LHCN-M2 (cell line): ENCODE measurements around the gene ZMYM4. TPM values are rescaled to one million over a fixed set of nuclear protein-coding genes. Genes with fewer than 3 reads are reported as not detected.

Experiments
- DNase-seq: peaks from one replicate; pipeline ENCODE4 v3.0.0-alpha.2; 2012; ENCODE audit warnings: low read depth
- total RNA-seq: library from RNA; depleted of rRNA; stranded (reverse); fragments of >200 nt; gene quantifications from 2 replicates; pipeline ENCODE4 v1.2.3, GENCODE V29; 2014

Gene ZMYM4
- total RNA-seq, 1 experiment from 2014 or later, result 43.7 TPM

GRCh38 chr1:35274197-35274596, 5.7 kb downstream of the ZMYM4 start:
- DNase-seq, result no peak

GRCh38 chr1:35278886-35279554, 10.5 kb downstream of the ZMYM4 start:
- DNase-seq, result peak; percentile 82

- DNase-seq, result no peak
Observed at GRCh38 chr1:35279555-35279904, 11.0 kb downstream of the ZMYM4 start.

GRCh38 chr1:35280006-35280405, 11.5 kb downstream of the ZMYM4 start:
- no peak for DNase-seq

- no peak for DNase-seq
Observed at GRCh38 chr1:35281565-35281964, 13.1 kb downstream of the ZMYM4 start.

- no peak for DNase-seq
Observed at GRCh38 chr1:35282172-35282571, 13.7 kb downstream of the ZMYM4 start.

GRCh38 chr1:35284852-35285251, 16.3 kb downstream of the ZMYM4 start:
- no peak for DNase-seq

- no peak for DNase-seq
Observed at GRCh38 chr1:35285771-35286606, 17.5 kb downstream of the ZMYM4 start.

GRCh38 chr1:35287807-35288640, 19.5 kb downstream of the ZMYM4 start:
- DNase-seq, result peak; percentile 82

- peak; percentile 79 for DNase-seq
Observed at GRCh38 chr1:35288761-35289160, 20.3 kb downstream of the ZMYM4 start.

GRCh38 chr1:35290452-35290851, 21.9 kb downstream of the ZMYM4 start:
- no peak for DNase-seq

- DNase-seq, result no peak
Observed at GRCh38 chr1:35294809-35295208, 26.3 kb downstream of the ZMYM4 start.

- no peak for DNase-seq
Observed at GRCh38 chr1:35297886-35298285, 29.4 kb downstream of the ZMYM4 start.

- DNase-seq, result peak; percentile 51
Observed at GRCh38 chr1:35298464-35298863, 30.0 kb downstream of the ZMYM4 start.

GRCh38 chr1:35300376-35300775, 31.9 kb downstream of the ZMYM4 start:
- DNase-seq, result no peak

- DNase-seq, result no peak
Observed at GRCh38 chr1:35301674-35302392, 33.3 kb downstream of the ZMYM4 start.

- no peak for DNase-seq
Observed at GRCh38 chr1:35305383-35305782, 36.9 kb downstream of the ZMYM4 start.

- DNase-seq, result no peak
Observed at GRCh38 chr1:35315649-35316048, 47.1 kb downstream of the ZMYM4 start.

- DNase-seq, result peak; percentile 5
Observed at GRCh38 chr1:35316264-35316663, 47.8 kb downstream of the ZMYM4 start.

GRCh38 chr1:35319988-35320713, 51.6 kb downstream of the ZMYM4 start:
- DNase-seq, result no peak

GRCh38 chr1:35320937-35321336, 52.4 kb downstream of the ZMYM4 start:
- no peak for DNase-seq
